Fibroblast of peridontal ligament (primary cell): ENCODE measurements around the gene PTPRS.
"Not testable (repeated sequence)": the region's sequence is repeated elsewhere in the genome, so short reads cannot be mapped to it uniquely, and the experiment has no call there.

Experiments
- DNase-seq: peaks from one replicate; pipeline ENCODE4 v3.0.0-alpha.2; 2010; ENCODE audit errors: extremely low read depth

Gene PTPRS

GRCh38 chr19:5340637-5341447, at the start of gene PTPRS:
TSS of gene PTPRS (minus strand) at chr19:5340812. CDS start at chr19:5286140, 54,672 bp downstream.
- DNase-seq: peak; percentile 47

GRCh38 chr19:5389353-5389752, 48.7 kb upstream of the PTPRS start:
- DNase-seq: no peak

- no peak for DNase-seq
Observed at GRCh38 chr19:5387472-5387871, 46.9 kb upstream of the PTPRS start.

GRCh38 chr19:5386841-5387240, 46.2 kb upstream of the PTPRS start:
- no peak for DNase-seq

GRCh38 chr19:5381197-5381596, 40.6 kb upstream of the PTPRS start:
- DNase-seq: not testable (repeated sequence)

GRCh38 chr19:5380215-5380919, 39.8 kb upstream of the PTPRS start:
- DNase-seq: no peak

GRCh38 chr19:5376928-5377327, 36.3 kb upstream of the PTPRS start:
- no peak for DNase-seq

- DNase-seq: no peak
Observed at GRCh38 chr19:5372572-5373200, 32.1 kb upstream of the PTPRS start.

GRCh38 chr19:5369962-5370367, 29.4 kb upstream of the PTPRS start:
- no peak for DNase-seq

GRCh38 chr19:5369304-5369703, 28.7 kb upstream of the PTPRS start:
- DNase-seq: no peak

- DNase-seq: no peak
Observed at GRCh38 chr19:5367530-5368133, 27.0 kb upstream of the PTPRS start.

GRCh38 chr19:5365905-5366304, 25.3 kb upstream of the PTPRS start:
- DNase-seq: no peak

- DNase-seq: no peak
Observed at GRCh38 chr19:5364674-5365073, 24.1 kb upstream of the PTPRS start.

- DNase-seq: not testable (repeated sequence)
Observed at GRCh38 chr19:5361839-5362238, 21.2 kb upstream of the PTPRS start.

GRCh38 chr19:5361407-5361806, 20.8 kb upstream of the PTPRS start:
- no peak for DNase-seq

GRCh38 chr19:5360003-5360780, 19.6 kb upstream of the PTPRS start:
- DNase-seq: no peak

GRCh38 chr19:5358173-5358800, 17.7 kb upstream of the PTPRS start:
- DNase-seq: peak; percentile 8

GRCh38 chr19:5357584-5357983, 17.0 kb upstream of the PTPRS start:
- no peak for DNase-seq

- no peak for DNase-seq
Observed at GRCh38 chr19:5356918-5357317, 16.3 kb upstream of the PTPRS start.

- no peak for DNase-seq
Observed at GRCh38 chr19:5356428-5356827, 15.8 kb upstream of the PTPRS start.

GRCh38 chr19:5355693-5356092, 15.1 kb upstream of the PTPRS start:
- no peak for DNase-seq
